Measurements from ENCODE around the gene CCDC192.

GRCh38 chr5:127950707-127951391 lies 247.7 kb downstream of the CCDC192 start:
- TF ChIP-seq CTCF (IDR thresholded peaks at IDR 0.05; ENCODE audit: low read depth, low read length, poor library complexity, severe bottlenecking) (no peak), EZH2phosphoT487 (IDR thresholded peaks at IDR 0.05; ENCODE audit: borderline replicate concordance, low read length) (no peak)
